Erythroblast (primary cell): Measurements from ENCODE around the gene TIMM13.

Source experiments
- GATA1 ChIP-seq: IDR thresholded peaks from 2 replicates; pipeline ENCODE4 v1.6.1; 2011; ENCODE audit warnings: low read depth, mild to moderate bottlenecking, control low read depth, low read length, moderate library complexity
- POLR2A ChIP-seq: IDR thresholded peaks from 2 replicates; pipeline ENCODE4 v1.6.1; 2011; ENCODE audit warnings: mild to moderate bottlenecking, low read length

- TF ChIP-seq POLR2A (no peak), GATA1 (no peak)
These were observed 28.6 kb upstream of the TIMM13 start for GRCh38 chr19:2455851-2456570.
